IPS-NIHi7 (cell line): ENCODE data around the gene RGS3.

Source experiments
- DNase-seq: peaks from one replicate; pipeline ENCODE4 v3.0.0; 2012; ENCODE audit warnings: mixed read lengths; ENCODE audit errors: extremely low spot score

Gene RGS3

DNA sequence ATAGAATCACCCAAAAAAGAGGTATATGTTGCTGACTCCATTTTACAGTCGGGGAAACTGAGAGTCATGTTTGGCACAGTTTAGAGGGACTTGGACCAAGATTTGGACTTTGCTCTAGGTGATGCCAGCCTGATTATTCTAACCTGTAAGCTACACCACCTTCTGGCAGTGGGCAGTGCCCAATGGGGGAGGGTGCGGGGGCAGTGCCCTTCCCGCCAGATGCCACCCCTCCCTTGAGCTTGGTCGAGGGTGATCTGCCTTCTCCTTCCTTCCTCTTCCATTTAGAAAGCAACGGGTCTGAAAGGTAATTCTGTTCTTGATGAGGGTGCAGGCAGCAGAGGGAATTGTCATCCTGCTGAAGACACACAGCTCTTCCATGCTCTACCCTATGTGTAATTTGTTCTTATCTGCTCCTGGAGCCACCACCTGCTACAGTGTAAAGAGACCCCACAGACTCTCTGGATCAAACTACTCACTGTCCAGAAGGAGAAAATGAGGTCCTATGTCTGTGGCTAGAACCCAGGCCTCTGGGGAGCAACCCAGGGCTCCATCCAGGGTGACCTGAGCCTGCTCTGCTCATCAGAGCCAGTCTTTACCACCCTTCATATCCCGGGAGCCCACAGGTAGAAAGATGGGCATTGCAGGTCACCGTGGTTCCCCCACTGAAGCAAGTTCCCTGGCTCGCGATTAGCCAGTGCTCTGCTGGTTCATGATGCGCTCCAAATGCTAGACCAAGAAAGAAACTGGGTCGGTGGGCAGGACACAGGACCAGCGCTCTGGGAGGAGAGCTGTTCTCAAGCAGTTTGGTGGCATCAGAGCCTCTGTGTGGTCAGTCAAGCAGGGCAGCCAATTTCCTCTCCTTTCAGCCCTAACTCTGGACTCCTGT lies 156.2 kb downstream of the RGS3 start:
- no peak for DNase-seq

GRCh38 chr9:113620377-113621161 lies 157.0 kb downstream of the RGS3 start:
- peak; percentile 70 for DNase-seq

DNA sequence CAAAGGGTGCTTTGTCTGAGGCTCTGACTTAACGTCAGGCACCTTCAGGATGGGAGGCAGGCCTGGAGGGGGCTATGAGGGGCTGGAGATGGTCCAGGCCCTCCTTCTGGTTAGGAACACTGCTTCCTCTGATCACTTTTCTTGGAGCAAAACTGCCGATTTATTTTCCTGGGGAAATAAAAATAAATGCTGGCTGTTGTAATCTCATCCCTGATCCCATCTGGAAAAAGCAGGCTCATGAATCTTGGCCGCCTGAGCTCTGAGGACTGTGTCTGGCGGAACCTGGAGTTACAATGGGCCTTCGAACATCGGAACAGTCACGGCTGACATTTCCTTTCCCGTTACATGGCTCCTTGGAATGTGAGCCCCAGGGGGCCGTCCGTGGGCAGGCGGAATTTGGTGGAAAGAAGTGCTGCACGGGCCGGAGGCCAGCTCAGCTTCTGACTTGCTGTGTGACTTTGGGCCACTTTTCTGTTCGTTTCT lies 157.8 kb downstream of the RGS3 start:
- DNase-seq: peak; percentile 43

DNA sequence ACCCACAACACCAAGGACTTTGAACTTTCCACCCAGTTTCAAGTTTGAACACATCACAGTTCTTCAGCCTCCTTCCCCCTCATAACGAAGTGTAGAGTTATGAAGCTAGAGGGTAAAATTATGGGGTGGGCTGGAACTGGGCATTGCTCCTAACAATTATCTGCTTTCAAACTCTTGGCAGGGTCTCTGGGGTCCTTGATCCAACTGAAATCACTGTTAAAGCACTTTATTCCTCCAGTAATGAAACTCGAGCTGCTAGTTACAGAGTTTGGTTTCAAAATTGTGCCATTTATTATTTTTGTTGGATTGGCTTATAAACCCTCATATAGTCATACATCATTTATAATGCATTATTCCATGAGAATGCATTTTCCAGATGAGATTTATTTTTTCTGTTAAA lies 158.5 kb downstream of the RGS3 start:
- no peak for DNase-seq

- peak; percentile 91 for DNase-seq
Observed at GRCh38 chr9:113622600-113623400, 159.3 kb downstream of the RGS3 start.

DNA sequence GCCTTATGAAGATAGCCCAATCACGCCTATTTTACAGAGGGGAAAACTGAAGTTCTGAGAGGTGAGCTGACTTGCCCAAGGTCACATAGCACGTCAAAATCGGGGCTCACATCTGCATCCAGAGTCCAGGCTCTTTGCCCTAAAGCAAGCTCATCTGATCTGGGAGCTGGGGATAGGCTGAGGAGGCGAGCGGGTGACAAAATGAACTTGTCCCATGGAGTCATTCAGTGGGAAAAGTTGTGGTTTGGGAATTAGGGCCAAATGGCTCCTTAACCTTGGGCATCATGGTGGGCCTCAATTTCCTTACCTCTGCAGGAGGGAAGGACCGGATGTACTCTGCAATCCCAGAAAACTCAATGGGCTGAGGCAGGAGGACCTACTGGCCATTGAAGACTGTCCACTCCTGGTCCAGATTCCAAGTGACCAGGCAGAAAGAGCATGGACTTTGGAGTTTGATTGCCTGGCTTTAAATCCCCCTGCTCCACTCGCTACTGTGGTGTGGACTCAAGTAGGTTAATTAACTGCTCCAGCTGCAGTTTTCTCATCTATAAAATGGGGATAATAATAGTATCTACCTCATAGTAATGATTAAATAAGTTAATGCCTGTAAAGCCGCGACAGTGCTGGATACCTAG lies 160.4 kb downstream of the RGS3 start:
- no peak for DNase-seq

GRCh38 chr9:113624721-113625120 lies 161.2 kb downstream of the RGS3 start:
- DNase-seq: no peak

- no peak for DNase-seq
Observed at GRCh38 chr9:113625486-113625885, 162.0 kb downstream of the RGS3 start.

DNA sequence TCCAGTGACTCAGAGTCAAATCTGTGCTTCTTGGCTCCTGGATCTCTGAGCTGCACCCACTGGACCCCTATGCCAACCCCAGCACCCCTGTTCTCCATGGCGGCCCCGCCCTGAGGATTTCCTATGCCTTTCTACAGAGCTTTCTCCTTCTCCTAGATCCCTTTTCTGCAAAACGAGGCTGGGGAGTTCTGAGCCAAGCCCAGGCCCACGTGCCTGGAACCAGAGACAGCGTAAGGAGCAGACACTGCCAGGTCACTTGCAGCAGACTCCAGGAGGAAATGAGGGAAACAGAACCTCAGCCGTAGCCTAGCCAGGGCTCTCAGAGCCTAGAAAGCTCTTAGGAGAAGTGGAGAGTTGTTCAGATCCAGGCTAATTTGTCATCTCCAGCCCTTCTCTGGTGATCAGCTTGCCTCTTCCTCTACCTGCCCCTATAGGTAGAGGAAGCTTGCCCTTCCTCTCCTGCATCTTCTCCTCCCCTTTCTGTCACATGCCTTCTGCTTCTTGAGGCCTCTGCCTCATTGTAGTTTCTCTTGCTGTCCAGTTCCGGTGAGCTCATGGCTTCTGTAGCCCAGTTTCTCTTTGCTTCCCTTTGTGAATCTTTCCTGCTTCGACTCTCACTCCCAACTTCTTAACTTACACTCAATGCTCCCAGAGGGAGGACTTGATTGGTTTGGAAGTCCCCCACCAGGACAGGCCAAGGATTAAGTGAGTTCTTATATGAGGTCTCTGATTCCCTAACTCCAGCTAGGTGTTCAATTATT lies 163.4 kb downstream of the RGS3 start:
- no peak for DNase-seq

GRCh38 chr9:113628621-113629020 lies 165.1 kb downstream of the RGS3 start:
- DNase-seq: no peak

- DNase-seq: no peak
Observed at GRCh38 chr9:113630386-113631136, 167.0 kb downstream of the RGS3 start.

DNA sequence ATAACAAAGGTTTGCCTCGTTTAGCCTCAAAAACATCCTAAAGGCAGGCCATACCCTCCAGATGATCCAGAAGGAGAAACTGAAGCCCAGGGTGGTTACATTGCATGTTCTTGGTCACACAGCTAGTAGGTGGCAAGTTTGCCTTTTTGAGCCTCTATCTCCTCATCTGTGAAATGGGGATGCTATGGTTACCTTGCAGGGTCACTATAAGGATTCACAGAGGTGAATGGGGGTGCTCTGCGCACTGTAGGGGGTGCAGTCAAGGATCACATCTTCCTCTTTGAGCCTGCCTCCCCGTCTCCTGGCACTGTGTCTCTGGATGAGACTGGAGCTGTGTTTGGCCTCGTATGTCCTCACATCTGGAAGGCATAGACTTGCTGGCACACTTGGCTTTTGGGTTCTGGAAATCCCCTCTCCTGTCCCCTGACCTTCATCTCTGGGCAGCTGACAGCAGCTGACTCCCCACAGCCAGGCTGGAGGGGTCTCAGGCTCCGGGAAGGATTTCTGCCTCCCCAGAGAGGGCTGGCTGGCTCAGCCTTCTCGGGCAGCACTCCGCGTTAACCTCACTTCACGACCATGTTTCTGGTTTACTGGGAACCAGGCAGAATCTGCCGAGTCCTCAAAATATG lies 167.7 kb downstream of the RGS3 start:
- no peak for DNase-seq

GRCh38 chr9:113631871-113632665 lies 168.5 kb downstream of the RGS3 start:
- no peak for DNase-seq

DNA sequence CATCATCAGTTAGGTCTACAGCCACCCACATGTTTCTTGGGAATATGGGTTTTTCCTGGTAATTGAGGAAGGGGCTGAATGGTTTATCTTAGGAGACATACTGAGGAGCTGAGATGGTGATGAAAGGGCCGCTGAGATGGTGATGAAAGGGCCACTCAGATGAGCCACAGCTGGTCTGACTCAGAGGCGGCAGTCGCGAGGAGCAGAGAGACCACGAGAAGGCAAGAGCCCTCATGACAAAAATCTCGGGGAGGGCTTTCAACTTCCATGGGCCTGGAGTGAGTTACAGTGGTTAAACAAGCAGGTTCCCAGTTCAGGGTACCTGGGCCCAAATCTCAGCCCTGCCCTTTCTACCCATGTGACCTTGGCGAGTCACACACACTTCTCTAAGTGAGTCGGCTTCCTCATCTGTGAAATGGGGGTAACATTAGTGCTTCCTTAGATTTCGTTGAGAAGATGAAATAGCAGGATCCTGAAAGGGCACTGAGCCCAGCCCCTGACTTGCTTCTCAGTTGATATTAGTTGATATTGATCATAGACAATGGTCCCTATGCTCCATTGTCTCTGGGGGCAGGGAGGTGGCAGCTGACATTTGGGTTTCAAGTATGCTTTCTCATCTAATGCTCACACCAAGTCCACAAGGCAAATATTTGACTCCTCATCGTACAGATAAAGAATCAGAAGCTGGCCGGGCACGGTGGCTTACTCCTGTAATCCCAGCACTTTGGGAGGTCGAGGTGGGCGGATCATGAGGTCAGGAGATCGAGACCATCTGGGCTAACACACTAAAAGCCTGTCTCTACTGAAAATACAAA lies 169.5 kb downstream of the RGS3 start:
- no peak for DNase-seq

DNA sequence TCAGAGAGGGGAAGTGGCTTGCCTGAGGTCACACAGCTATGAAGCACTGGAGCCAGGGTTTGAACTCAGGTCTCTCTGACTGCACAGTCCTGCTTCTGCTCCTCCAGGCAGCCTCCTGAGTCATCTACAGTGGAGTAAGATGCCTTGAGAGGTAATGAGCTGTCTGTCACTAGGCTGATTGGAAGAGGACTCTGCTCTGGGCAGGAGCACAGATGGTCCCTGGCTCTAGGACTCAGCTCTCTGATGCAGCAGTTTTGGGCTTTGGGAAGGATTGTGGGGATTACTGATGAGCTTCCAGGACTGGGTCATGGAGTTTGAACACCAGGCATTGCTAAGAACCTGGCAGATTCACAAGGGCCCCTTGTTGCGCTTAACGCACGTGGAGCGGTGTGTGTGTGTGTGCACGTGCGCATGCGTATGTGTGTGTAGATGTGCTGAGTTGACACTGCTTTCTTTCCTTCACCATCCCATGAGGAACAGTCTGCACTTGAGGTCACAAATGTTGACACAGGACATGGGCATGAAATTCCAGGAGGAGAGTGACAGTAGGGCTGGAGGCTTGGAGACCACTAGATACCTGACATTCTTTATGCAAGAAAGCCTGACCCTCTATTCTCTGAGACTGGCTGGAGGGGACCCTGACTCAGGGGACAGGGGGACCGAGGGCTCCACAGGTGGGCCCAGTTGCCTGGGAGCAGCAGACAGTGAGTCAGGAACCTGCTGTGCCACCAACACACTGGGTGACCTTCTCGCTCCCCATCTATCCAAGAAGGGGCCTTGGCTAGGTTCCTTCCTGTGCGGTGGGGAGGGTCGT lies 170.5 kb downstream of the RGS3 start:
- no peak for DNase-seq

- peak; percentile 36 for DNase-seq
Observed at GRCh38 chr9:113634596-113635515, 171.3 kb downstream of the RGS3 start.
